ENCODE results near the gene NLRP12. TPM values are rescaled to one million over a fixed set of nuclear protein-coding genes. Genes with fewer than 3 reads are reported as not detected.
"Not testable (repeated sequence)": the region's sequence is repeated elsewhere in the genome, so short reads cannot be mapped to it uniquely, and the experiment has no call there.

The NLRP12 gene
- total and polyA plus RNA-seq, 10 of the 15 experiments (the other 5 are each of a cell fraction or from before 2014, with no cell fraction given) = not detected

DNA sequence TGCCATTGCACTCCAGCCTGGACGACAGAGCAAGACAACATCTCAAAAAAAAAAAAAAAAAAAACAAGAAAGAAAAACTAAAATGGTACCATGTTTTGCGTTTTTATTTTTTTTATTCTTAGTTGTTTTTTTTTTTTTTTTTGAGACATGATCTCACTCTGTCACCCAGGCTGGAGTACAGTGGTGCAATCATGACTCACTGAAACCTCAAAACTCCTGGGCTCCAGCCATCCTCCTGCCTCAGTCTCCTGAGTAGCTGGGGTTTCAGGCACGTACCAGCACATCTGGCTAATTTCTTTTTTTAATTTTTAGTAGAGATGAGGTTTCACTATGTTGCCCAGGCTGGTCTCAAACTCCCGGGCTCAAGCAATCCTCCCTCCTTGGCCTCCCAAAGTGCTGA, 16.8 kb upstream of the NLRP12 start:
- H3K36me3 ChIP-seq (ENCODE audit: control insufficient read depth in 2 of 2, insufficient read depth in 2 of 2, low read length in 1 of 2); DNase-seq (ENCODE audit: low read depth, low spot score); ATAC-seq; FAIRE-seq; H3K79me2 ChIP-seq (ENCODE audit: control insufficient read depth, insufficient read depth, low read length); H2AFZ ChIP-seq (ENCODE audit: control insufficient read depth, low read depth, low read length); H3K9ac ChIP-seq (ENCODE audit: control insufficient read depth, insufficient read depth, low read length); POLR2A ChIA-PET; H3K4me2 ChIP-seq (ENCODE audit: control insufficient read depth, insufficient read depth); H3K27me3 ChIP-seq (replicated peaks in 1 of 2; ENCODE audit: control insufficient read depth in 2 of 2, insufficient read depth in 2 of 2, low read length in 1 of 2); BruUV-seq (replicated peaks); H4K20me1 ChIP-seq (ENCODE audit: control insufficient read depth, insufficient read depth); H3K4me1 ChIP-seq (ENCODE audit: control insufficient read depth, insufficient read depth, low read length); H3K27ac ChIP-seq (ENCODE audit: control insufficient read depth, insufficient read depth); in situ Hi-C loops (cut with MboI); H3K4me3 ChIP-seq; CTCF ChIA-PET; RAD21 ChIA-PET (ENCODE audit: unreplicated experiment); H3K9me3 ChIP-seq (replicated peaks; ENCODE audit: control insufficient read depth, insufficient read depth, low read length); intact Hi-C loops (cut with micrococcal nuclease; ENCODE audit: unreplicated experiment); SMC1A ChIA-PET (ENCODE audit: uncharacterized antibody, unreplicated experiment): not testable (repeated sequence)
- 32% methylated on average over 2 of the region's 4 CpGs for WGBS (ENCODE audit: insufficient coverage, insufficient replicate concordance, low lambda C conversion rate, missing lambda C conversion rate)

DNA sequence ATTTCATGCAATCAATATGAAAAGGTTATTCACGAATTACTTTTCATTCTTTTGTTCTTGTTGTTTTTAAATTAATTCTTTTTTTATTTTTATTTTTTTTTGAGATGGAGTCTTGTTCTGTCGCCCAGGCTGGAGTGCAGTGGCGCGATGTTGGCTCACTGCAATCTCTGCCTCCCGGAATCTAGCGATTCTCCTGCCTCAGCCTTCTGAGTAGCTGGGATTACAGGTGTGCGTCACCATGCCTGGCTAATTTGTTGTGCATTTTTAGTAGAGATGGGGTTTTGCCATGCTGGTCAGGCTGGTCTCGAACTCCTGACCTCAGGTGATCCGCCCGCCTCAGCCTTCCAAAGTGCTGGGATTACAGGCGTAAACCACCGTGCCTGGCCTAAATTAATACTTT, 16.1 kb upstream of the NLRP12 start:
- WGBS (ENCODE audit: insufficient coverage, insufficient replicate concordance, low lambda C conversion rate, missing lambda C conversion rate) = 58% methylated on average over 12 of the region's 12 CpGs
- H2AFZ ChIP-seq (ENCODE audit: control insufficient read depth, low read depth, low read length); intact Hi-C loops (cut with micrococcal nuclease; ENCODE audit: unreplicated experiment); CTCF ChIA-PET; H3K27ac ChIP-seq (ENCODE audit: control insufficient read depth, insufficient read depth); H3K9me3 ChIP-seq (replicated peaks; ENCODE audit: control insufficient read depth, insufficient read depth, low read length); DNase-seq (ENCODE audit: low read depth, low spot score); H3K9ac ChIP-seq (ENCODE audit: control insufficient read depth, insufficient read depth, low read length); H3K36me3 ChIP-seq (ENCODE audit: control insufficient read depth in 2 of 2, insufficient read depth in 2 of 2, low read length in 1 of 2); FAIRE-seq; H3K27me3 ChIP-seq (replicated peaks in 1 of 2; ENCODE audit: control insufficient read depth in 2 of 2, insufficient read depth in 2 of 2, low read length in 1 of 2); RAD21 ChIA-PET (ENCODE audit: unreplicated experiment); in situ Hi-C loops (cut with MboI); H4K20me1 ChIP-seq (ENCODE audit: control insufficient read depth, insufficient read depth); H3K4me1 ChIP-seq (ENCODE audit: control insufficient read depth, insufficient read depth, low read length); POLR2A ChIA-PET; ATAC-seq; H3K79me2 ChIP-seq (ENCODE audit: control insufficient read depth, insufficient read depth, low read length); H3K4me2 ChIP-seq (ENCODE audit: control insufficient read depth, insufficient read depth); BruUV-seq (replicated peaks); SMC1A ChIA-PET (ENCODE audit: uncharacterized antibody, unreplicated experiment); H3K4me3 ChIP-seq: not testable (repeated sequence)

DNA sequence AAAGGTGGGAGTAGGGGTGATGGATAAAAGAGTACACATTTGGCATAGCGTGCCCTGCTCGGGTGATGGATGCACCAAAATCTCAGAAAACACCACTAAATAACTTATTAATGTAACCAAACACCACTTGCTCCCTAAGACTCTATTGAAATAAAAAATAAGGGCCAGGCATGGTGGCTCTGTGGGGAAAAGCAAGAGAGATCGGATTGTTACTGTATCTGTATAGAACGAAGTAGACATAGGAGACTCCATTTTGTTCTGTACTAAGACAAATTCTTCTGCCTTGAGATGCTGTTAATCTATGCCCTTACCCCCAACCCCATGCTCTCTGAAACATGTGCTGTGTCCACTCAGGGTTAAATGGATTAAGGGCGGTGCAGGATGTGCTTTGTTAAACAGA, 14.3 kb upstream of the NLRP12 start:
- H3K9ac ChIP-seq (ENCODE audit: control insufficient read depth, insufficient read depth, low read length); RAD21 ChIA-PET (ENCODE audit: unreplicated experiment); H2AFZ ChIP-seq (ENCODE audit: control insufficient read depth, low read depth, low read length); H3K36me3 ChIP-seq (ENCODE audit: control insufficient read depth in 2 of 2, insufficient read depth in 2 of 2, low read length in 1 of 2); H3K4me3 ChIP-seq; in situ Hi-C loops (cut with MboI); POLR2A ChIA-PET; ATAC-seq; intact Hi-C loops (cut with micrococcal nuclease; ENCODE audit: unreplicated experiment); H4K20me1 ChIP-seq (ENCODE audit: control insufficient read depth, insufficient read depth); CTCF ChIA-PET; H3K4me2 ChIP-seq (ENCODE audit: control insufficient read depth, insufficient read depth); H3K9me3 ChIP-seq (replicated peaks; ENCODE audit: control insufficient read depth, insufficient read depth, low read length); H3K4me1 ChIP-seq (ENCODE audit: control insufficient read depth, insufficient read depth, low read length); FAIRE-seq; H3K27me3 ChIP-seq (replicated peaks in 1 of 2; ENCODE audit: control insufficient read depth in 2 of 2, insufficient read depth in 2 of 2, low read length in 1 of 2); BruUV-seq (replicated peaks); SMC1A ChIA-PET (ENCODE audit: uncharacterized antibody, unreplicated experiment); DNase-seq (ENCODE audit: low read depth, low spot score); H3K27ac ChIP-seq (ENCODE audit: control insufficient read depth, insufficient read depth); H3K79me2 ChIP-seq (ENCODE audit: control insufficient read depth, insufficient read depth, low read length): not testable (repeated sequence)
- WGBS (ENCODE audit: insufficient coverage, insufficient replicate concordance, low lambda C conversion rate, missing lambda C conversion rate) = 66% methylated on average over 5 of the region's 5 CpGs

DNA sequence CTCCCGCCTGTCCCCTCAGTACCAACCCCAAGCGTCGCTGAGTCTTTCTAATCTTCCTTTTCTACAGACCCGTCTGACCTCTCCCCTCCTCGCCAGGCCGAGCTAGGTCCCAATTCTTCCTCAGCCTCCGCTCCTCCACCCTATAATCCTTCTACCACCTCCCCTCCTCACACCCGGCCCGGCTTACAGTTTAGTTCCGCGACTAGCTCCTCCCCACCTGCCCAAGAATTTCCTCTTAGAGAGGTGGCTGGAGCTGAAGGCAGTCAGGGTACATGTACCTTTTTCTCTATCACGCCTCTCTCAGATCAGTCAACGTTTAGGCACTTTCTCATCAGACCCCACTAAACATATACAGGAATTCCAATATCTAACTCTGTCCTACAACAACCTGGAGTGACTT, 8.7 kb upstream of the NLRP12 start:
- H3K4me2 ChIP-seq (ENCODE audit: control insufficient read depth, insufficient read depth); H3K9ac ChIP-seq (ENCODE audit: control insufficient read depth, insufficient read depth, low read length); SMC1A ChIA-PET (ENCODE audit: uncharacterized antibody, unreplicated experiment); FAIRE-seq; H2AFZ ChIP-seq (ENCODE audit: control insufficient read depth, low read depth, low read length); BruUV-seq (replicated peaks); H3K79me2 ChIP-seq (ENCODE audit: control insufficient read depth, insufficient read depth, low read length); ATAC-seq; H3K9me3 ChIP-seq (replicated peaks; ENCODE audit: control insufficient read depth, insufficient read depth, low read length); DNase-seq (ENCODE audit: low read depth, low spot score); H3K27me3 ChIP-seq (replicated peaks in 1 of 2; ENCODE audit: control insufficient read depth in 2 of 2, insufficient read depth in 2 of 2, low read length in 1 of 2); intact Hi-C loops (cut with micrococcal nuclease; ENCODE audit: unreplicated experiment); H3K36me3 ChIP-seq (ENCODE audit: control insufficient read depth in 2 of 2, insufficient read depth in 2 of 2, low read length in 1 of 2); POLR2A ChIA-PET; H3K4me1 ChIP-seq (ENCODE audit: control insufficient read depth, insufficient read depth, low read length); in situ Hi-C loops (cut with MboI); H3K4me3 ChIP-seq; RAD21 ChIA-PET (ENCODE audit: unreplicated experiment); CTCF ChIA-PET; H4K20me1 ChIP-seq (ENCODE audit: control insufficient read depth, insufficient read depth); H3K27ac ChIP-seq (ENCODE audit: control insufficient read depth, insufficient read depth): not testable (repeated sequence)
- 13% methylated on average over 6 of the region's 13 CpGs for WGBS (ENCODE audit: insufficient coverage, insufficient replicate concordance, low lambda C conversion rate, missing lambda C conversion rate)

Measured in GM12878 (cell line).